DOHH2 (cell line): ENCODE results near the gene PRDM1.

Source experiments
- H3F3A ChIP-seq: fragments of 200-600 bp; sonication (generic), shearing (Covaris generic); 2 replicates; pipeline ENCODE4 v1.6.0; 2016; ENCODE audit warnings: antibody characterized with exemption, mild to moderate bottlenecking; ENCODE audit not compliant: control insufficient read depth, insufficient read depth
- H3K27ac ChIP-seq: fragments of 200-600 bp; sonication (generic); 2 replicates; pipeline ENCODE4 v1.5.1; 2014; ENCODE audit warnings: low read depth, mild to moderate bottlenecking, low read length, moderate library complexity
- H3K27me3 ChIP-seq: fragments of 200-600 bp; sonication (generic); 2 replicates; pipeline ENCODE4 v1.6.1; 2014; ENCODE audit warnings: mild to moderate bottlenecking, low read length, mixed read lengths; ENCODE audit not compliant: control insufficient read depth
- H3K36me3 ChIP-seq: fragments of 200-600 bp; sonication (generic); 2 replicates; pipeline ENCODE4 v1.6.1; 2014; ENCODE audit warnings: mild to moderate bottlenecking, low read length, moderate library complexity, mixed read lengths; ENCODE audit not compliant: control insufficient read depth
- H3K4me1 ChIP-seq: fragments of 200-600 bp; sonication (generic); 2 replicates; pipeline ENCODE4 v1.6.1; 2014; ENCODE audit warnings: mild to moderate bottlenecking, low read length, mixed read lengths; ENCODE audit not compliant: control insufficient read depth
- H3K4me2 ChIP-seq: fragments of 200-600 bp; sonication (generic); 2 replicates; pipeline ENCODE4 v1.6.0; 2014; ENCODE audit warnings: mild to moderate bottlenecking, low read length, moderate library complexity
- H3K4me3 ChIP-seq: fragments of 200-600 bp; sonication (generic); 2 replicates; pipeline ENCODE4 v1.5.1; 2014; ENCODE audit warnings: mild to moderate bottlenecking, low read length, mixed read lengths
- H3K79me2 ChIP-seq: fragments of 200-600 bp; sonication (generic); 2 replicates; pipeline ENCODE4 v1.6.1; 2014; ENCODE audit warnings: mild to moderate bottlenecking, low read length, mixed read lengths; ENCODE audit not compliant: control insufficient read depth
- H3K9me2 ChIP-seq: fragments of 200-600 bp; sonication (generic); replicated peaks from 2 replicates; pipeline ENCODE4 v1.6.1; 2014; ENCODE audit warnings: mild to moderate bottlenecking, low read length, mixed read lengths; ENCODE audit not compliant: control insufficient read depth
- H3K9me3 ChIP-seq: fragments of 200-600 bp; sonication (generic); 2 replicates; pipeline ENCODE4 v1.6.1; 2014; ENCODE audit warnings: antibody characterized with exemption, low read length, mixed read lengths; ENCODE audit not compliant: control insufficient read depth, insufficient read depth
- H4K20me1 ChIP-seq: fragments of 200-600 bp; sonication (generic); 2 replicates; pipeline ENCODE4 v1.6.0; 2014; ENCODE audit warnings: low read depth, mild to moderate bottlenecking, antibody characterized with exemption, low read length, moderate library complexity; ENCODE audit not compliant: control insufficient read depth, insufficient read depth
- CTCF ChIP-seq: fragments of 200-600 bp; sonication (generic); IDR thresholded peaks from one replicate; pipeline ENCODE4 v1.5.1; 2014; ENCODE audit warnings: antibody characterized with exemption, mild to moderate bottlenecking, low read depth, low read length; ENCODE audit not compliant: poor library complexity, severe bottlenecking
- EZH2phosphoT487 ChIP-seq: fragments of 200-600 bp; sonication (generic); IDR thresholded peaks from 2 replicates; pipeline ENCODE4 v1.6.1; 2017; ENCODE audit warnings: borderline replicate concordance, mild to moderate bottlenecking, antibody characterized with exemption, low read length, moderate library complexity, mixed read lengths

PRDM1 gene

DNA sequence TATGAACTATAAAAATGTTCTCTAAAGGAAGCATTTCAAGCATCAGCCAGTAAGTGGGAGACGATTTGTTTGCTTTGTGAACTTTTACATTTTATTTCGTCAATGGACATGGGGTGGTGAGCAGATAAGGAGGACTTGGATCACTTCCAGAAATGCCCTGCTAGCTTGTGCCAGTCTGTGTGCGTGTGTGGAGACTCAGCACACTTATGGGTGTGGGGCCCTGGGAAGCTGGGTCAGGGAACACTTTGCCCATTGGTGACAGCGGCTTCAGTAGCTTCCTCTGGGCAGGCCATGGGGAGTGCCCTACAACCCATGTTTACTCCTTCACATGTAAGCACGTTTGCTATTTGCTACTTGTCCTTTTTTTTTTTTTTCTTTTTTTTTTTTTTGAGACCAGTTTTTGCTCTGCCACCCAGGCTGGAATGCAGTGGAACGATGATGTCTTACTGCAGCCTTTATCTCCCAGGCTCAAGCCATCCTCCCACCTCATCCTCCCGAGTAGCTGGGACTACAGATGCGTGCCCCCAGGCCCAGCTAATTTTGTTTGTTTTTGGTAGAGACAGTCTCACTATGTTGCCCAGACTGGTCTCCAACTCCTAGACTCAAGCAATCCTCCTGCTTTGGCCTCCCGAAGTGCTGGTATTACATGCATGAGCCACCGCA is 24.2 kb downstream of the PRDM1 start:
- H3K9me2 ChIP-seq = no peaks in the 10 kb centered on the region
- H3K4me1 ChIP-seq = no peaks in the 10 kb centered on the region
- H3K27ac ChIP-seq = no peak overlapping the region
- H3K9me3 ChIP-seq = no peaks in the 10 kb centered on the region; the same call in 1 of the 2 replicates
- no peaks in the 10 kb centered on the region for H4K20me1 ChIP-seq
- no peaks in the 10 kb centered on the region for H3K79me2 ChIP-seq
- no peak overlapping the region for H3K4me3 ChIP-seq
- H3K27me3 ChIP-seq = peaks cover 38% of the 10 kb centered on the region
- TF ChIP-seq EZH2phosphoT487 (no peak), CTCF (no peak)
- H3K36me3 ChIP-seq = no peaks in the 10 kb centered on the region
- no peak overlapping the region for H3K4me2 ChIP-seq
- no peaks in the 10 kb centered on the region for H3F3A ChIP-seq

DNA sequence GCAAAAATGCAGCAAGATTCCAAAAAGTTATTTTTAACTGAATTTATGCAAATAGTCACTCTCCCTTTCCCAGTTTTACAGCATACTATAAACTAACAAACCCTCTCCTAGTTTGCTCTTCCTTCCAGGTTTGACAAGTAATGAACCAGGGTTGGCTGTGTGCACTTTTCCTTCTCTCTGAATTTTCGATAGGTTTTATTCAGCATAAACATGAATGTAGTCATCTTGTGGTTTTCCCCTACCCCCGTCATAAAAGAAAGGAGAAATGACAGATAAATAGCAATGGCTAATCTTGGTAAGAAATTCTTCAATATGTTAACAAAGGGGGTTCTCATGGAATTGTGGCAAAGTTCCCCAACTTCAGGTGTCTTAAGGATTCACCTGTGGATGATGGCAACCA is 26.3 kb downstream of the PRDM1 start:
- no peak overlapping the region for H3K27ac ChIP-seq
- H4K20me1 ChIP-seq = no peaks in the 10 kb centered on the region
- H3K79me2 ChIP-seq = no peaks in the 10 kb centered on the region
- TF ChIP-seq EZH2phosphoT487 (no peak), CTCF (no peak)
- no peaks in the 10 kb centered on the region for H3K9me2 ChIP-seq
- H3K4me1 ChIP-seq = no peaks in the 10 kb centered on the region
- no peak overlapping the region for H3K4me2 ChIP-seq
- no peak overlapping the region for H3K4me3 ChIP-seq
- no peaks in the 10 kb centered on the region; the same call in 1 of the 2 replicates for H3K9me3 ChIP-seq
- peaks cover 39% of the 10 kb centered on the region for H3K27me3 ChIP-seq
- no peaks in the 10 kb centered on the region for H3K36me3 ChIP-seq
- H3F3A ChIP-seq = no peaks in the 10 kb centered on the region

DNA sequence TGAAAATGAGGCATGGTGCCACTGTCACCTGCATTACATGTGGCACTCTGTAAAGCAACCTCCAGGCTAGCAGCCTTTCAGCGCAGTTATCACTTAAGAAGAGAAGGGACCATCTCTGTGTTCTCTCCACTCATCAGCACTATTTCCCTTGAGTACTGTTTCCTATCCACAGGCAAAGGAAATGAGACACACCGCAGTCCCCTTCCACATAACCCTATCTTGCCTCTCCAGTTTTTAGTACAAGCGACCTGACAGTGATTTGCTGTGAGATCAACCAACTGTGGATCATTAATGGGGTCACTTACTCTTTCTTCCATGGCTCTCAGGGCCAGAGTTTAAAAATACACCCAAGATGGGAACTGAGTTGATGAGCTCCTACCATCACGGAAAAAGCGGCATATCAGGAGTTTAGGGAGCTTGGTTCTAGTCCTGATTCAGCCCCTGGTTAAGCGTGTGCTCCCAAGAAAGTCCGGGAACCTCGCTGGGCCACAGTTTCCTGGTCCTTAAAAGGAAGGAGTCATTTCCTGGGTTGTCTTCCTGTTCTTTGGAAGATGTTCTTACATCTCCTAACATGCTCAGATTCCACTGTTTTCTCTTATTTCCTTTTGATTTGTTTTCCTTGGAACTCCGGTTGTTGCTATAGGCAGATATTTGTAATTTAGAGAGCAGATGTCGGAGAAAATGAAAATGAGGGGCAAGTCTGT is 27.3 kb downstream of the PRDM1 start:
- TF ChIP-seq EZH2phosphoT487 (no peak), CTCF (no peak)
- no peaks in the 10 kb centered on the region for H3F3A ChIP-seq
- no peak overlapping the region for H3K4me3 ChIP-seq
- H3K27me3 ChIP-seq = peaks cover 34% of the 10 kb centered on the region
- no peaks in the 10 kb centered on the region for H3K9me2 ChIP-seq
- no peak overlapping the region for H3K4me2 ChIP-seq
- no peaks in the 10 kb centered on the region for H3K9me3 ChIP-seq
- H3K4me1 ChIP-seq = no peaks in the 10 kb centered on the region
- H4K20me1 ChIP-seq = no peaks in the 10 kb centered on the region
- H3K36me3 ChIP-seq = no peaks in the 10 kb centered on the region
- no peaks in the 10 kb centered on the region for H3K79me2 ChIP-seq
- no peak overlapping the region for H3K27ac ChIP-seq
